IPS-18a (cell line): ENCODE measurements around the gene RAD51AP2.
"Not testable (repeated sequence)": the region's sequence is repeated elsewhere in the genome, so short reads cannot be mapped to it uniquely, and the experiment has no call there.

ENCODE experiments used
- H3K27ac ChIP-seq: one replicate; pipeline ENCODE4 v1.5.1; 2013; ENCODE audit warnings: low read length
- H3K27me3 ChIP-seq: one replicate; pipeline ENCODE4 v1.6.1; 2013; ENCODE audit warnings: mild to moderate bottlenecking, low read length; ENCODE audit not compliant: control insufficient read depth, insufficient read depth
- H3K36me3 ChIP-seq: one replicate; pipeline ENCODE4 v1.6.1; 2013; ENCODE audit warnings: low read depth, low read length; ENCODE audit not compliant: control insufficient read depth
- H3K4me1 ChIP-seq: one replicate; pipeline ENCODE4 v1.6.1; 2013; ENCODE audit warnings: low read depth, low read length; ENCODE audit not compliant: control insufficient read depth
- H3K4me3 ChIP-seq: one replicate; pipeline ENCODE4 v1.5.1; 2013; ENCODE audit warnings: low read length
- H3K9ac ChIP-seq: one replicate; pipeline ENCODE4 v1.6.1; 2013; ENCODE audit warnings: mild to moderate bottlenecking, low read length, moderate library complexity
- H3K9me3 ChIP-seq: one replicate; pipeline ENCODE4 v1.6.1; 2013; ENCODE audit warnings: low read depth, low read length; ENCODE audit not compliant: control insufficient read depth

Gene RAD51AP2

DNA sequence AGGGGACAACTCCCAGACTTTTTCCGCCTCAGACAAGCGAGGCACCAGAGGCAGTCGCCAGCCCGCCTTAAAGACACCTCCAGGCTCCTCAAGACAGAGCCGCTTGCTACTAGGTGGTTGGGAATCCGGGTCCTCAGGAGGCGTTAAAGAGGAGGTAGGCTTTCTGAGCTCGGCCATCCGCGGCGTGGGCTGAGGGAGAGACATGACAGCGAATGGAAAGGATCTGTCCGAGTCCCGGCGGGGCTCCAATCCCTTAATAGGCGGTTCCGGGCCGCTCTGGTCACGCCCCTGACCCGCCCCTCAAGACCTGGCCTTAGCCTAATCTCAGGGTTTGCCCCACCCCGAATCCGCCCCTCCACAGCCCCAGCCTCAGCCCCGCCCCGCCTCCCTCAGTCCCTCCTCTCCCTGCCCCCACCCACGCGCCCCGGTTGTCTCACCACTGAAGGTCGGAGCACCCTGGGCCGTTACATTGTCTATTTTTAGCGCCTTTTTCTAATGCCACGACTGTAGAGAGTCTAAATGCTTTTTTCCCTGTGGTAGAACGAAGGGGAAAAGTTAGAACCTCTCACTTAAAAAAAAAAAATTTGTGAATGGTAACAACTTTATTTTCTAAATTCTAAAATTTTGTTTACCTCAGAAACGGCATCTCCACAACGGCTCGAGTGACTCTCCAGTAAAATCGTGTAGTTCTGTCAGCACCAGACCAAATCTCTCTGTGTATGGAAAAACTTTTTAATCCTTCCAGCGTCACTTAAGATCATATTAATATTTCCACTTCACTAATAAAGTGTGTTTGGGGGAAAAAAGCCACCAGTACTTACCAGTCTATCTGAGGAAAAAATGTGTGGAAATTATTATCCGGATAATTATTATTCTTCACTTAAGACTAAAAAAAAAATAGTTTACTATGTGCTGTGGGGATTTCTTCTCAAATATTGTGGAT is at the start of gene RAD51AP2:
RAD51AP2 (minus strand) TSS at position 229 of the 943 bp plus-strand sequence; CDS start at position 204, 25 bp downstream.
- Histone ChIP-seq H3K9me3 (no peaks in the 10 kb centered on the region), H3K27ac (no peak within 1 kb of the TSS), H3K36me3 (no peaks in the 10 kb centered on the region), H3K4me3 (peak within 1 kb of the TSS; percentile 62), H3K9ac (peak within 1 kb of the TSS; percentile 46), H3K27me3 (no peaks in the 10 kb centered on the region), H3K4me1 (peaks cover 24% of the 10 kb centered on the region)

DNA sequence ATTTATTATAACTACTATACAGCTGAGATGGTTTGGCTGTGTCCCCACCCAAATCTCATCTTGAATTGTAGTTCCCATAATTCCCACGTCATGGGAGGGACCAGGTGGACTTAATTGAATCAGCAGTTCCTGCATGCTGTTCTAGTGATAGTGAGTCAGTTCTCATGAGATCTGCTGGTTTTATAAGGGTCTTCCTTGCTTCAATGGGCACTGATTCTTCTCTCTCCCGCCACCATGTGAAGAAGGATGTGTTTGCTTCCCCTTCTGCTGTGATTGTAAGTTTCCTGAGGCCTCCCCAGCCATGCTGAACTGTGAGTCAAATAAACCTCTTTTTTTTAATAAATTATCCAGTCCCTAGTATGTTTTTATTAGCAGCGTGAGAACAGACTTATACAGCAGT is 47.5 kb upstream of the RAD51AP2 start:
- H3K9me3 ChIP-seq, H3K36me3 ChIP-seq, H3K27me3 ChIP-seq: not testable (repeated sequence)

DNA sequence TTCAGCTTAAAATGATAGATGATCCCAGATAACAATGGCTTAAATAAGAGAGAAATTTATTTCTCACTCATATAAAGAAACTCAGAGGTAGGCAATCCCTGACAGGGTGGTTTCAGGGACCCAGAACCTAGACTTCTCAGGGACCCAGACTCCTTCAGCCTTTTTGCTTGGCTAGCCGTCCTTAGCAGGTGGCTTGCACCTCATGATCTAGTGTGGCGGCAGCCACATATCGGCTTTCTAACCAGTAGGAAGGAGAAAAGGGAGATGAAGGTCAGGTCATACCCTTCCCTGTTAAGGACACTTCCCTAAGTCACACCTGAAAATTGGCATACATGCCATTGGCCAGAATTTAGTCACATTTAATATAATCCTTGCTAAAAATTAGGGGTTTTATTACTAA is 40.6 kb upstream of the RAD51AP2 start:
- peaks cover 47% of the 10 kb centered on the region for H3K4me1 ChIP-seq

More for the DNA sequence above, 47.5 kb upstream of the RAD51AP2 start:
- not testable (repeated sequence) for H3K4me3 ChIP-seq, H3K27ac ChIP-seq, H3K4me1 ChIP-seq, H3K9ac ChIP-seq

DNA sequence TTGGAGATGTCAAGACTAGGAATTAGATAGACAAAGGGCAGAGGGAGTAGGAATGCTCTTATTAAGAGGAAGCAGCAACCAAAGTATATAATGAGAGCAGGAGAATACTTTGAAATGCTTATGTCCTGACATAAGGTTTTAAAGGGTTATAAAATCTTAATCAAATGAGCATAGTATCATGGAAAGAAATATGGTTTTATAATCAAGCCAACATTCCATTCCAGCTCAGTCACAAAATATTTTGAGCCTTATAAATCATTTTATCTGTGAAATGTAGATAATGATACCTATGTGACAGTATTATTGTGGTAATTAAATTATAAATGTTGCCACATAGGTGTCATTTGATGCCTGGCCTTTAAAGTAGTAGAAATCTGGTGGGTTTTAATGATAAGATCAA is 39.8 kb upstream of the RAD51AP2 start:
- peaks cover 47% of the 10 kb centered on the region for H3K4me1 ChIP-seq
- no peak overlapping the region for H3K27ac ChIP-seq
- no peaks in the 10 kb centered on the region for H3K36me3 ChIP-seq
- H3K4me3 ChIP-seq = peak overlapping the region; percentile 10
- H3K9me3 ChIP-seq = no peaks in the 10 kb centered on the region
- H3K27me3 ChIP-seq = no peaks in the 10 kb centered on the region
- no peak overlapping the region for H3K9ac ChIP-seq

More for the DNA sequence above, 40.6 kb upstream of the RAD51AP2 start:
- Histone ChIP-seq H3K4me3 (no peak overlapping the region), H3K36me3 (no peaks in the 10 kb centered on the region), H3K27me3 (no peaks in the 10 kb centered on the region), H3K27ac (no peak overlapping the region), H3K9ac (no peak overlapping the region), H3K9me3 (no peaks in the 10 kb centered on the region)

DNA sequence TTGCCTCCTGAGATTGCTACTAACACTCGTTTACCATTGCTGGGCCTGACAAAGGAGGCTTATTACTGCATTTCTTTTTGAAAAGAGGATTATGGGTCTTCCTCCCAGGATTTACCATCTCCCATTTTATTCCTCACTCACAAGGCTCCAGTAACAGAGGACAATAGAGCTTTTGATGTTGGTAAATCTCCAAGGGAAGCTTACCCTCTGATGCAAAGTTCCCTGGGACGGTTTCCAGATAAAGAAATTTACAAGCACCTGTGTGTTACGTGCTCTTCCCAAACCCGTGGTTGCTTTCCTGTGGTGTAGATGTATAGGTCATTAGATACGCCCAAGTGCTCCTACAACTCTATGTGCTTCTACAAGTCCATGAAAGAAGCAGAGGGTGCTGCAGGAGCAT is 39.4 kb upstream of the RAD51AP2 start:
- no peak overlapping the region for H3K9ac ChIP-seq
- H3K27ac ChIP-seq = no peak overlapping the region
- H3K4me1 ChIP-seq = peaks cover 52% of the 10 kb centered on the region
- H3K4me3 ChIP-seq = peak overlapping the region; percentile 10
- no peaks in the 10 kb centered on the region for H3K36me3 ChIP-seq
- no peaks in the 10 kb centered on the region for H3K27me3 ChIP-seq
- H3K9me3 ChIP-seq = no peaks in the 10 kb centered on the region

DNA sequence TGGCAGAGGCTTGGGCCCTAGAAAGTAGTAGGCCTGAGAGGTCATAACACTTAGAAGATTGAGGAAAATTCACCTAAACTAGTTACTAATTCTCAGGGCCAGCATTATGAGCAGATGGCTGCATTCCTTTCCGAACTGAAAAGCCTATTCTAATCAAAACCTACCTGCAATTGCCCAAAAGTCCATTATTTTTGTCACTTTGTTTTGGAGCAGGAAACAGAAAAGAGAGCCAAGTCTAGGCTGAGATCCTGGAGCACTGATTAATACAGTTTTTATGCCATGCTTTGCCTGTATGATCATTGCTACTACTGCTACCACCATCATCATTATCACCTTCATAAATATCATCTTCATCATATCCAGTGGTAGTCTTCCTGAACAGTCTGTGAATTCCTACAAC is 36.9 kb upstream of the RAD51AP2 start:
- no peak overlapping the region for H3K9ac ChIP-seq

DNA sequence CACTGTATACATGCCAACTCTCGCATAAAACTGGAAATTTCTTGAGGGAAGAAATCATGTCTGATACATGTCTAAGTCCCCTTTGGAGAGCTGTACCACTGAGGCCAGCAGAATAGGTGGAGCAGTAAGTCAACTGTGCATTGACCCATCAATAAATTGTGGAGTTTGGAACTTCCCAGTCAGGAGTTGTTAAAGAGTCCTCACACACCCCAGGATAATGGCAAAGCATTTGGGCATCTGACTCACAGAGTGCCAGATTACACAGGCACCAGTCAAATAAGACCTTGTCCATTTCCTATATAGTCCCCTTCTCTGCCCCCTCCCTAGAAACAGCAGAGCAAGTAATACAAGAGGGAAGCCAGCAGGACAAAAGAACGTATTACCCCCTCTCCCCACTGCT is 32.7 kb upstream of the RAD51AP2 start:
- no peak overlapping the region for H3K9ac ChIP-seq
- H3K36me3 ChIP-seq = peaks cover 5% of the 10 kb centered on the region
- no peak overlapping the region for H3K4me3 ChIP-seq
- no peaks in the 10 kb centered on the region for H3K9me3 ChIP-seq
- no peaks in the 10 kb centered on the region for H3K27me3 ChIP-seq
- H3K27ac ChIP-seq = no peak overlapping the region
- peaks cover 45% of the 10 kb centered on the region for H3K4me1 ChIP-seq

More for the DNA sequence above, 36.9 kb upstream of the RAD51AP2 start:
- Histone ChIP-seq H3K9me3 (no peaks in the 10 kb centered on the region), H3K4me1 (peaks cover 53% of the 10 kb centered on the region), H3K36me3 (peaks cover 5% of the 10 kb centered on the region), H3K27ac (no peak overlapping the region), H3K4me3 (no peak overlapping the region), H3K27me3 (no peaks in the 10 kb centered on the region)

DNA sequence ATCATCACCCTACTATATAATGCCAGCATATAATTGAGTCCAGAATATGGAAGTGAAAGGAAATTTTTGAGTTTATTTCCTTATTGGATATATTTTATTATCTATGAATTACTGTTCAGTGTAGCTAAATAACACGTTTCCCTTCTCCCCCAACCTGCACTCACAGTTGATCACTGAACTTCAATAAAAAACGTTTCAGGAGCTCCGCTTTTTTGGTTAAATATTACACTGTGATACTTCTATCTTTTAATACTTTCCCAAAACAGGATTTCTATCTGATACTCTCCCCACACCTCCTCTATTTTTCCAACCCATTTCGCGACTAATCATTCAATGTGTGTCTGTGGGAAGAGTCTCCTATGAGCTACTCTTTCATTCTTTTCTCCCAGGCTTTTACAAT is 29.5 kb upstream of the RAD51AP2 start:
- Histone ChIP-seq H3K9me3 (no peaks in the 10 kb centered on the region), H3K36me3 (peaks cover 5% of the 10 kb centered on the region), H3K9ac (peak overlapping the region; percentile 23), H3K27ac (no peak overlapping the region), H3K4me3 (no peak overlapping the region), H3K27me3 (no peaks in the 10 kb centered on the region), H3K4me1 (peaks cover 60% of the 10 kb centered on the region)

DNA sequence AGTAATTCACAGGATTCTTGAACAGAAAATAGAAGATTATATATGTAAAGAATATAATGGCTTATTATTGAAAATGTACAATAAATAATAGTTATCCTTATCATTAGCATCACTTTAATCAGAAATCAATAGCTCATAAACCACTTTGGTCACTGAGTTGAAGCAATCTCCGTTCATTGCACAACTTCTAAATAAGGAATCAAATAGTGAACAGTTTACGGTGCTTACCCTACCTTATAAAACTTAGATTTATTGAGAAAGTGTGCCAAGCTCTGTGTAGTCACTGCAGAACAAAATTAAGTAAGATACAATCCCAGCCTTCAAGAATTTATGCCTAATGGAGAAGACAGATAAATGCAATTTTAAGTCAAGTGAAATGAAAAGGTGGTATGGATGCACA is 29.0 kb upstream of the RAD51AP2 start:
- Histone ChIP-seq H3K27me3 (no peaks in the 10 kb centered on the region), H3K4me3 (no peak overlapping the region), H3K9ac (peak overlapping the region; percentile 23), H3K9me3 (no peaks in the 10 kb centered on the region), H3K36me3 (peaks cover 5% of the 10 kb centered on the region), H3K27ac (no peak overlapping the region), H3K4me1 (peaks cover 63% of the 10 kb centered on the region)

DNA sequence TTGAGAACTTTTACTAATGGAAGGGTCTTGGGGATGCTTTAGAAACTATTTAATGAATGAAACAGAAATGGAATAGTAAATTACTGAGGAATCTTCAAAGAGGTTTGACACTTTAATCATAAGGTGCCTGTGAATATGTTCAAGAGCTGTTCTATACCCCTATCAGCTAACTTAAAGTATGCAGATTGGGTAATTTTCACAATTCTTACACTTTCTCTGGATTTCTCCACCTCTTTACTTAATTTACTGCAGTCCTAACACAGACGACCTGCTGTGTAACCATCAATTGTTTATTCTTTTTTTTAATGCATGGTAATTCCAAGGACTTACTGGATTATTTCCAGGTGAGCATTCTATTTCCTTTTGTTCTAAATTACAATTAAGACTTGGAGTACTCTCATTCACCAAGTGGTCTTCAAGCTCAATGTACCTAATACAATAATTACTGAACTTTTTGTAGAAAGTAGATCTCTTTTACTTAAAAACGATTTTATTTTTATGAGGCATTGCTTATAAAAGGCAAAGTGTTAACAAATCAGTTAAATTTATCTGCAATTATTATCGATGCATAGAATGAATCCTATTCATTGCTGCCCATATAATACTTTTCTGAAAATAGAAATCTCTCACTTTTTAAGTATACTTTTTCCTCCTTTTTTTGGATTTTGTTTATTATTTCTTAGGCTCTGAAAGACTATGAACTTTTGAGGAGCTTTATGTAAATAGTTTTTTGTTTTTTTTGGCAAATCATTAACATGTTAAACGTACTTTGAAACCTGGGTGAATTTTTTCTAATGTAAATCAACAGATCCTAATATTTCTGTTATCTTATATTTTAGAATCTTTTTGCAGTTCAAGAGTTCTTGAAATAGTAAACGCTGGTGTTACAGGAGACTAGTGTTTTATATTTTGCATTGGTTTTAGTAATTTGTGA is 27.7 kb upstream of the RAD51AP2 start:
- H3K27me3 ChIP-seq = peaks cover 9% of the 10 kb centered on the region
- H3K4me1 ChIP-seq = peaks cover 65% of the 10 kb centered on the region
- no peaks in the 10 kb centered on the region for H3K9me3 ChIP-seq

DNA sequence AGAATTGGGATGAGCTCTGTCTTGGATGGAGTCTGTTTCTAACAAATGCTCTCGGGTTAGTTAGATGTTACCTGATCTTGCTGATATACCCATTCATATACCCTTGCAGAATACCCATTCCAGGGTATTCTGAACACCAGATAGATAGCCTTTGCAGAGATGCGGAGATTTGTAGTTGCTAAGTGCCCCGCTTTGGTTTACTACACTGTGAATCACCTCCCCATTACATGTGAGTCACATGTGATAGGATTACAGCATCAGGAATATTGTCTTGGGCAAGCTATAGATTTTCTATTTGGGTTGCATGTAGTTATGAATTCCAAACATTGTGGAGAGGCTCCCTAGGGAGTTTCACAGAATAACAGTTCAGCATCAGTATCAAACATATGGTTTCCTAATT is 26.0 kb upstream of the RAD51AP2 start:
- H3K27me3 ChIP-seq = peaks cover 15% of the 10 kb centered on the region
- no peaks in the 10 kb centered on the region for H3K36me3 ChIP-seq
- peak overlapping the region; percentile 89 for H3K4me3 ChIP-seq
- H3K4me1 ChIP-seq = peaks cover 69% of the 10 kb centered on the region
- H3K9me3 ChIP-seq = no peaks in the 10 kb centered on the region
- peak overlapping the region; percentile 8 for H3K27ac ChIP-seq
- H3K9ac ChIP-seq = peak overlapping the region; percentile 14

More for the DNA sequence above, 27.7 kb upstream of the RAD51AP2 start:
- H3K4me3 ChIP-seq = peak overlapping the region; percentile 40
- H3K36me3 ChIP-seq = peaks cover 5% of the 10 kb centered on the region
- peak overlapping the region; percentile 36 for H3K27ac ChIP-seq
- peak overlapping the region; percentile 19 for H3K9ac ChIP-seq
